22Rv1 (cell line): Measurements from ENCODE around the gene GPHN.

Experiments used
- H3K27ac ChIP-seq: fragments of 450-650 bp; 2 replicates; pipeline ENCODE4 v1.5.1; 2017
- CTCF ChIP-seq: fragments of 450-650 bp; IDR thresholded peaks from 2 replicates; pipeline ENCODE4 v1.5.1; 2017; ENCODE audit warnings: mild to moderate bottlenecking
- ZFX ChIP-seq: fragments of 450-650 bp; IDR thresholded peaks from 2 replicates; pipeline ENCODE4 v1.6.1; 2017; ENCODE audit warnings: antibody characterized with exemption, borderline replicate concordance

GPHN gene

GRCh38 chr14:67207810-67208209 is 699.9 kb downstream of the GPHN start:
- TF ChIP-seq CTCF (no peak), ZFX (no peak)
- H3K27ac ChIP-seq = no peak overlapping the region

GRCh38 chr14:67218126-67218525 is 710.2 kb downstream of the GPHN start:
- no peak for TF ChIP-seq CTCF
- TF ChIP-seq ZFX = no peak
- no peak overlapping the region for H3K27ac ChIP-seq

DNA sequence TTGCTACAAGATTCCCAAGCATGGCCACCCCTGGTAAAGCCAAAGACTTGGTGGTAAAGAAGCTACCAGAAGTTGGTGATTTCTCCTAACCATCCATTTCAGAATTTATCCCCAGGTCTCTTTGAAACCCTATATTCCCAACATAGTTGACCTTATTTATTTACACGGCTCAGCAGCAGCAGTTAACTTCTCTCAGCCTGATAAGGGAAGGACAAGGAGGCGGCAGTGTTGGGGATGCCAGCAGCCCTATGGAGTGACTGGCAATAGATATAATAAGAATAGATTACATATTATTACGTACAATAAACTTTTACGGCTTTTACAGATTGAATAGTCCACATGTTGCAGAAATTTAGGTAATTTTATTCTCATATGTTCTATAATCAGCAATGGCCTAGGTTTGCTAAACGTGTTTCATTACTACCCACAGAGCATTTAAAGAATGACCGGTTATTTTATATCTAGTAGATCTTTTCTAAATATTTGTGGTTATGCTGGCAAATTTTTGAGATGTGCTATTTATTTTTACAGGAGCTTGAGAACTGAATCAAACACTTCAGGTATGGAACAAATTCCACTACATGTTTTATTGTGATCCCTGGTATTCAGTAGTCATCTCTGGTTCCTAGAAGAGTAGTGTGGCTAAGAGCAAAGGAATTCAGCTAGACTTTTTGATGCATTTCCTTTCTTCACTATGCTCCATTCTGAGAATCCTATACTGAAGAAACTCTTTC is 713.5 kb downstream of the GPHN start:
- TF ChIP-seq ZFX (no peak), CTCF (no peak)

GRCh38 chr14:67221982-67222328 is 714.0 kb downstream of the GPHN start:
- TF ChIP-seq ZFX (no peak), CTCF (no peak)
- H3K27ac ChIP-seq = no peak overlapping the region

More for the DNA sequence above, 713.5 kb downstream of the GPHN start:
- no peak overlapping the region for H3K27ac ChIP-seq

DNA sequence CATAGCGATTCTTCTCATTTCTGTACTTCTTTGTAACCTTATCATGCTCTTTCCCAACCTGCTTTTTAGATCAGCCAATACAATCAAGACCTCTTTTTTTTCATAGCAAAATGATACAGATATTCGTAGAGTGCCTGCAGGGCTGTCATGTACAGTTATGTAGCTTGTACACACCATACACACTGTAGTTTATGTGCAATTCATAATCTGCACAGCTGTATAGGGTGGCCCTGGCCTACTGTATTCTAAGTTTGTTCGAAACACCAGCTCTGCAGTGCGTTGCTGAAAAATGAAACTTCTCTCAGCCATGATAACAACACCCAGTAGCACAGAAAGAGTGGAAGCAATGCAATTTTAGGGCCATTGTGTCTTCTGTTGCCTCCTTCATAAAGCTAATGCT is 717.6 kb downstream of the GPHN start:
- TF ChIP-seq ZFX (no peak), CTCF (no peak)
- no peak overlapping the region for H3K27ac ChIP-seq

- TF ChIP-seq CTCF = no peak
- no peak for TF ChIP-seq ZFX
- H3K27ac ChIP-seq = no peak overlapping the region
Measured at GRCh38 chr14:67228325-67228984, 720.5 kb downstream of the GPHN start.
